ENCODE data around the gene CDK5RAP1. TPM values are rescaled to one million over a fixed set of nuclear protein-coding genes. Genes with fewer than 3 reads are reported as not detected.
"Not testable (repeated sequence)": the region's sequence is repeated elsewhere in the genome, so short reads cannot be mapped to it uniquely, and the experiment has no call there.

Gene CDK5RAP1
- total and polyA plus RNA-seq, 4 donors, result 20.3 to 43.1 (median 23.2) TPM

DNA sequence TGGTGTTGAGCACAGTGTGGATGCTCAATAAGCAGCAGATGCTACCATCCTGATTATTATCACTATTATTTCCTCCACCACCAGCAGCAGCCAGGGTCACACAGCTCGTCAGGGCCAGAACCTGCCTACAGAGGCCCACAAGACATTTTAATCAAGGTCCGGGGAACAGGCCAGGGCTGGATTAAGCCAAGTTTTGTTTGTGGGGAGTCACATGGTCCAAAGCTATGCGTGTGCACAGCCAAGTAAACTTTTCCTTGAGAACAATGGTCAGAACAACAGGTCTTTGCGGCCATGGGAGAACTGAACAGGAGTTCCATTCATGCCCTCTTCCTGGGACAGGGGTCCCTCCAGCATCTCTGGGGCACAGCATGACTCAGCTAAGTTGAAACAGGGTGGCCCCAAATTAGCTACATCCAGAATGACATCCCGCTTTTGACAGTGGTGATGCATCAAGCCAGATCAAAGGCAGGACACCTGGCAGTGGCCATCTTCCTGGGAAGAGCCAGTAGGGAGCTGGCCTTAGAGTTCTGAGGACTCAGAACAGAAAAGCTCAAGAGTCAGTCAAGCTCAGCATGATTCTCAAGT lies 30.6 kb upstream of the CDK5RAP1 start:
- Histone ChIP-seq H3K4me3 (no peak overlapping the region), H3K27me3 (ENCODE audit: control insufficient read depth in 3 of 3, insufficient read depth in 3 of 3, low read length in 2 of 3) (no peaks in the 10 kb centered on the region), H3K9me3 (ENCODE audit: control insufficient read depth in 4 of 4, insufficient read depth in 3 of 4, low read length in 3 of 4) (peaks cover 0 to 3% (median 0%) of the 10 kb centered on the region in 4 donors), H3K9ac (ENCODE audit: insufficient read depth in 1 of 2, low read length in 2 of 2) (no peak overlapping the region), H3K4me1 (ENCODE audit: control insufficient read depth in 5 of 5, insufficient read depth in 5 of 5, low read length in 5 of 5) (peaks cover 0 to 10% (median 0%) of the 10 kb centered on the region in 5 donors), H3K27ac (ENCODE audit: low read depth in 1 of 2, low read length in 1 of 2) (peak overlapping the region in 1 of 2 donors; percentile 86), H3K36me3 (ENCODE audit: control insufficient read depth in 4 of 4, insufficient read depth in 4 of 4, low read length in 4 of 4) (peaks cover 0 to 3% (median 0%) of the 10 kb centered on the region in 4 donors)
- ATAC-seq (ENCODE audit: insufficient read depth, low FRiP score) (no peak), DNase-seq (peak in 1 of 3 donors; percentile 12)
- TF ChIP-seq, protein P1, sequence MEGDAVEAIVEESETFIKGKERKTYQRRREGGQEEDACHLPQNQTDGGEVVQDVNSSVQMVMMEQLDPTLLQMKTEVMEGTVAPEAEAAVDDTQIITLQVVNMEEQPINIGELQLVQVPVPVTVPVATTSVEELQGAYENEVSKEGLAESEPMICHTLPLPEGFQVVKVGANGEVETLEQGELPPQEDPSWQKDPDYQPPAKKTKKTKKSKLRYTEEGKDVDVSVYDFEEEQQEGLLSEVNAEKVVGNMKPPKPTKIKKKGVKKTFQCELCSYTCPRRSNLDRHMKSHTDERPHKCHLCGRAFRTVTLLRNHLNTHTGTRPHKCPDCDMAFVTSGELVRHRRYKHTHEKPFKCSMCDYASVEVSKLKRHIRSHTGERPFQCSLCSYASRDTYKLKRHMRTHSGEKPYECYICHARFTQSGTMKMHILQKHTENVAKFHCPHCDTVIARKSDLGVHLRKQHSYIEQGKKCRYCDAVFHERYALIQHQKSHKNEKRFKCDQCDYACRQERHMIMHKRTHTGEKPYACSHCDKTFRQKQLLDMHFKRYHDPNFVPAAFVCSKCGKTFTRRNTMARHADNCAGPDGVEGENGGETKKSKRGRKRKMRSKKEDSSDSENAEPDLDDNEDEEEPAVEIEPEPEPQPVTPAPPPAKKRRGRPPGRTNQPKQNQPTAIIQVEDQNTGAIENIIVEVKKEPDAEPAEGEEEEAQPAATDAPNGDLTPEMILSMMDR (IDR thresholded peaks at IDR 0.05; ENCODE audit: control extremely low read depth, extremely low read depth), result no peak
- WGBS, 2 donors, result 78 to 84% methylated on average over 5 of the region's 5 CpGs

DNA sequence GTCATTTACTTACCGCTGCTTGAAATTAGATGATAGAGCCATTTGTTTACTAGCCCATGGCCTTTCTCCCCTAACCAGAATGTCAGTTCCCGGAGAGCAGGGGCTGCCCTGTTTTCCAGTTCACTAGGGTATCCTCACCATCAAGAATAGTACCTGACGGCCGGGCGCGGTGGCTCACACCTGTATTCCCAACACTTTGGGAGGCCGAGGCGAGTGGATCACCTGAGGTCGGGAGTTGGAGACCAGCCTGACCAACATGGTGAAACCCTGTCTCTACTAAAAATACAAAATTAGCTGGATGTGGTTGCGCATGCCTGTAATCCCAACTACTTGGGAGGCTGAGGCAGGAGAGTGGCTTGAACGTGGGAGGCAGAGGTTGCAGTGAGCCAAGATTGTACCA lies 22.6 kb upstream of the CDK5RAP1 start:
- H3K9ac ChIP-seq (ENCODE audit: insufficient read depth in 1 of 2, low read length in 2 of 2); H3K4me3 ChIP-seq; ATAC-seq (ENCODE audit: insufficient read depth, low FRiP score); H3K27me3 ChIP-seq (ENCODE audit: control insufficient read depth in 3 of 3, insufficient read depth in 3 of 3, low read length in 2 of 3); H3K36me3 ChIP-seq (ENCODE audit: control insufficient read depth in 4 of 4, insufficient read depth in 4 of 4, low read length in 4 of 4); DNase-seq; H3K9me3 ChIP-seq (ENCODE audit: control insufficient read depth in 4 of 4, insufficient read depth in 3 of 4, low read length in 3 of 4): not testable (repeated sequence)
- Histone ChIP-seq H3K27ac (ENCODE audit: low read depth in 1 of 2, low read length in 1 of 2) (peak overlapping the region in 1 of 2 donors; percentile 89), H3K4me1 (ENCODE audit: control insufficient read depth in 5 of 5, insufficient read depth in 5 of 5, low read length in 5 of 5) (peaks cover 0 to 11% (median 0%) of the 10 kb centered on the region in 5 donors)
- 96% methylated on average over 11 of the region's 11 CpGs for WGBS, 2 donors

DNA sequence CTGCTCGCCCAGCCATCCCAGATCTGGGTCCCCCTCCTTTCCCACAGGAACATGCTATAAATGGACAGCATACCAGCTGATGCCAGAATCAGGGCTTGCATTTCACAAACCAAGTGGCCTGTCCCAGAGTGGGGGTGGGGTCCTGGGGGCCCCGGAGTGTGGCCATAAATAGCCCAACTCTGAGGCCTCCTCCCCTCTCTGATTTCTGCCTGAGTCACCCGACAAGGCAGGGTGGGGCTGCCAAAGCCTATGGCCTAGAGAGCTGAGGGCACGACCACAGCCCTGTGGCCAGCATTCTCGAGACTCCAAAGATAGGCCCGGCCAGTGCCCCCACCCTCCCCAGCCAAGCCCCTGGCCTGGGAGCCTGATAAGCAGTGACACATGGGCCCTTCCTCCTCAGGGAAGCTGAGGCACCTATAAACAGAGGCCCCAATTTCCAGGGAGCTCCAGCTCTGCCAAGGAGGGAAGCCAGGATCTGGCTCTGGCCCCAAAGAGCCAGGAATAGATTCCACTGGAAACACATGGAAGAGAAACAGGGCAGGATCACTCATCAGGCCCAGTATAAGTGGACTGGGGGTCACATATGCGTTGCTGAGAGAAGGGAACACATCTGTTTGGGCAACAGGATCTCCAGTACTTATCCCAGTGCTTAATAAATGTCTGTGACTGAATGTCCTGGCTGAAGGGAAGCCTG lies 22.0 kb upstream of the CDK5RAP1 start:
- H3K27ac ChIP-seq (ENCODE audit: low read depth in 1 of 2, low read length in 1 of 2), result peak overlapping the region in 1 of 2 donors; percentile 89
- 71 to 79% methylated on average over 7 of the region's 7 CpGs for WGBS, 2 donors
- peaks cover 0 to 11% (median 0%) of the 10 kb centered on the region in 5 donors for H3K4me1 ChIP-seq (ENCODE audit: control insufficient read depth in 5 of 5, insufficient read depth in 5 of 5, low read length in 5 of 5)
- H3K27me3 ChIP-seq (ENCODE audit: control insufficient read depth in 3 of 3, insufficient read depth in 3 of 3, low read length in 2 of 3), result no peaks in the 10 kb centered on the region
- DNase-seq, result no peak
- TF ChIP-seq, protein P1 (IDR thresholded peaks at IDR 0.05; ENCODE audit: control extremely low read depth, extremely low read depth), result no peak
- H3K4me3 ChIP-seq, result no peak overlapping the region
- peak; percentile 75 for ATAC-seq (ENCODE audit: insufficient read depth, low FRiP score)
- H3K9ac ChIP-seq (ENCODE audit: insufficient read depth in 1 of 2, low read length in 2 of 2), result no peak overlapping the region
- no peaks in the 10 kb centered on the region for H3K36me3 ChIP-seq (ENCODE audit: control insufficient read depth in 4 of 4, insufficient read depth in 4 of 4, low read length in 4 of 4)
- H3K9me3 ChIP-seq (ENCODE audit: control insufficient read depth in 4 of 4, insufficient read depth in 3 of 4, low read length in 3 of 4), result no peaks in the 10 kb centered on the region

DNA sequence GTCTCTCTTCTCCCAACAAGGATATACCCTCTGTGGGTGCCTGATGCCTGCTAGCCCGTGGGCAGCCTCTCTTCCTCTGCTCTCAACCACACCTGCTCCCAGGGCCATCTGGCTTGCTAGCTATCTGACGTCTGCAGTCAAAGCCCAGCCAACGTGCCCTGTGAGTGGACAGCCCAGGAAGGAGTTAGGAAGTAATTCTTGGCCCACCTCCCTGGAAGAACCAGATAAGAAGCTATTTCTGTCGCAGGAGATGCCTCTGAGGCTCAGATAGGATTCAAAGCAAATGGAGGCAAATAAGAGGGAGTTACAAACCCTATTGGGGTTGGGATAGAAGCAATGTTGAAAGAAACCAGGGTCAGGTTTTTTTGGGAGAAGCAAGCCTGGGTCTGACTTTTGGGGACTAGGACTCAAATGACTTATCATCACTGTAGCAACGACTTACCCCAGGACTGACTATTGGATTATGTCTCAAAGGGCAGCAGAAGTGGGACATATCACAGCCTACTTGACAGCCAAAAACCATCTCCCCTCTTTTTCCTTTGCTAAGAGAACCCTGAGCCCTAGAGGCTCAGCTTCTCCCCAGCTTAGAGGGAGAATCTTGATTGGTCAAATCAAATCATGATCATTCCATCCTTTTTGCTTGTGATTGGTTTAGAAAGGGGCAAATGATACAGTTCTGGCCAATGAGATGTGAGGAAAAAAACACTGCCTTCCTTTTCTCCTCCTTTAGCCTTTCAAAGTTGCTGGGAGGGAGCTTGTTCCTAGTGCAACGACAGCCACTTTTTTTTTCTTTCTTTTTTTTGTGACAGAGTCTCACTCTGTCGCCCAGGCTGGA lies 18.0 kb upstream of the CDK5RAP1 start:
- H3K4me3 ChIP-seq, result no peak overlapping the region
- whole genome bisulfite sequencing, 2 donors, result 54 to 55% methylated on average over 7 of the region's 7 CpGs
- H3K27me3 ChIP-seq (ENCODE audit: control insufficient read depth in 3 of 3, insufficient read depth in 3 of 3, low read length in 2 of 3), result no peaks in the 10 kb centered on the region
- no peak for ATAC-seq (ENCODE audit: insufficient read depth, low FRiP score)
- no peak overlapping the region for H3K9ac ChIP-seq (ENCODE audit: insufficient read depth in 1 of 2, low read length in 2 of 2)
- TF ChIP-seq, protein P1 (IDR thresholded peaks at IDR 0.05; ENCODE audit: control extremely low read depth, extremely low read depth), result no peak
- peaks cover 0 to 7% (median 0%) of the 10 kb centered on the region in 5 donors for H3K4me1 ChIP-seq (ENCODE audit: control insufficient read depth in 5 of 5, insufficient read depth in 5 of 5, low read length in 5 of 5)
- peak overlapping the region in 1 of 2 donors; percentile 94 for H3K27ac ChIP-seq (ENCODE audit: low read depth in 1 of 2, low read length in 1 of 2)
- H3K9me3 ChIP-seq (ENCODE audit: control insufficient read depth in 4 of 4, insufficient read depth in 3 of 4, low read length in 3 of 4), result no peaks in the 10 kb centered on the region
- no peak for DNase-seq
- peaks cover 0 to 2% (median 1%) of the 10 kb centered on the region in 4 donors for H3K36me3 ChIP-seq (ENCODE audit: control insufficient read depth in 4 of 4, insufficient read depth in 4 of 4, low read length in 4 of 4)
